IPS-11a (cell line): ENCODE measurements around the gene MFAP1.
"Not testable (repeated sequence)": the region's sequence is repeated elsewhere in the genome, so short reads cannot be mapped to it uniquely, and the experiment has no call there.

Experiments used
- H3K4me3 ChIP-seq: one replicate; pipeline ENCODE4 v1.5.1; 2013; ENCODE audit warnings: low read depth, low read length, control low read depth

The MFAP1 gene

GRCh38 chr15:43824302-43825246 is at the start of gene MFAP1:
MFAP1 (minus strand) TSS chr15:43824690; CDS start chr15:43824569, 121 bp downstream.
- H3K4me3 ChIP-seq: peak within 1 kb of the TSS; percentile 86

- no peak overlapping the region for H3K4me3 ChIP-seq
Observed at GRCh38 chr15:43873651-43874050, 49.2 kb upstream of the MFAP1 start.

- no peak overlapping the region for H3K4me3 ChIP-seq
Observed at GRCh38 chr15:43872416-43873020, 48.0 kb upstream of the MFAP1 start.

GRCh38 chr15:43871835-43872234 is 47.3 kb upstream of the MFAP1 start:
- no peak overlapping the region for H3K4me3 ChIP-seq

- H3K4me3 ChIP-seq: no peak overlapping the region
Observed at GRCh38 chr15:43868406-43868805, 43.9 kb upstream of the MFAP1 start.

GRCh38 chr15:43867096-43867495 is 42.6 kb upstream of the MFAP1 start:
- no peak overlapping the region for H3K4me3 ChIP-seq

- H3K4me3 ChIP-seq: not testable (repeated sequence)
Observed at GRCh38 chr15:43866636-43867035, 42.1 kb upstream of the MFAP1 start.

GRCh38 chr15:43859546-43859945 is 35.1 kb upstream of the MFAP1 start:
- no peak overlapping the region for H3K4me3 ChIP-seq

- H3K4me3 ChIP-seq: no peak overlapping the region
Observed at GRCh38 chr15:43854801-43855200, 30.3 kb upstream of the MFAP1 start.

- no peak overlapping the region for H3K4me3 ChIP-seq
Observed at GRCh38 chr15:43852607-43853006, 28.1 kb upstream of the MFAP1 start.

GRCh38 chr15:43851251-43851650 is 26.8 kb upstream of the MFAP1 start:
- H3K4me3 ChIP-seq: no peak overlapping the region

- H3K4me3 ChIP-seq: no peak overlapping the region
Observed at GRCh38 chr15:43845421-43845820, 20.9 kb upstream of the MFAP1 start.

GRCh38 chr15:43832485-43832884 is 8.0 kb upstream of the MFAP1 start:
- H3K4me3 ChIP-seq: not testable (repeated sequence)

- not testable (repeated sequence) for H3K4me3 ChIP-seq
Observed at GRCh38 chr15:43831519-43832052, 7.1 kb upstream of the MFAP1 start.

- not testable (repeated sequence) for H3K4me3 ChIP-seq
Observed at GRCh38 chr15:43830691-43831275, 6.3 kb upstream of the MFAP1 start.

- not testable (repeated sequence) for H3K4me3 ChIP-seq
Observed at GRCh38 chr15:43829951-43830540, 5.6 kb upstream of the MFAP1 start.

GRCh38 chr15:43828061-43828657 is 3.7 kb upstream of the MFAP1 start:
- H3K4me3 ChIP-seq: no peak overlapping the region

GRCh38 chr15:43826508-43827341 is 2.2 kb upstream of the MFAP1 start, which contains the start of gene WDR76:
WDR76 (plus strand) TSS chr15:43827002; CDS start chr15:43827033, 31 bp downstream.
- H3K4me3 ChIP-seq: peak within 1 kb of the TSS; percentile 45

GRCh38 chr15:43826029-43826507 is 1.6 kb upstream of the MFAP1 start:
- no peak overlapping the region for H3K4me3 ChIP-seq

GRCh38 chr15:43825305-43825704 is 815 bp upstream of the MFAP1 start:
- not testable (repeated sequence) for H3K4me3 ChIP-seq
